ENCODE results near the gene TMPO. TPM values are rescaled to one million over a fixed set of nuclear protein-coding genes. Genes with fewer than 3 reads are reported as not detected.

Gene TMPO
- total and polyA plus RNA-seq, 4 donors = 10.9 to 175 (median 43.9) TPM

DNA sequence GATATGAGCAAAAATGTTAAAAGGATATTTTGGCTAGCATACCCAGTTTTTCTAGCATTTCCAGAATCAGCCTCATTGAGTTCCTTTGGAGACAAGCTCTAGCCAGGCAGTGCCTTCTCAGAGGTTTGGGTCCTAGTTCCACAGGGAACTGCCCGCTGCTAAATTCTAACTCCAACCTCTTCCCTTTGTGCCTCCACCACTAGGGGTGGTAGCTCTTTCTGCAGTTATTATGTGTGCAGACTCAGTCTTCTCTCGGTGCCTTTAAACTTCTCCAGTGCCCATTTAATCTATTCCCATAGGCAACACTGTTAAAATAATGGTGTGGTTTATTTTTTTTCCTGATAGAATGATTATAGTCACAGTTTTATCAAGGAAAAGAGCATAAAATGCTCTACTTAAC is 56.6 kb downstream of the TMPO start:
- no peak for DNase-seq (ENCODE audit: low spot score)
- Histone ChIP-seq H3K27me3 (ENCODE audit: control insufficient read depth in 4 of 4, insufficient read depth in 4 of 4, low read length in 3 of 4) (no peaks in the 10 kb centered on the region), H3K27ac (ENCODE audit: low read depth in 1 of 2, low read length in 2 of 2) (no peak overlapping the region), H3K9ac (ENCODE audit: low read depth in 1 of 2, low read length in 2 of 2) (no peak overlapping the region), H3K4me3 (ENCODE audit: low read depth in 1 of 3, low read length in 3 of 3) (no peak overlapping the region), H3K4me1 (ENCODE audit: control insufficient read depth in 4 of 4, insufficient read depth in 4 of 4, low read length in 3 of 4) (peaks cover 0 to 15% (median 6%) of the 10 kb centered on the region in 4 donors), H3K36me3 (ENCODE audit: control insufficient read depth in 4 of 4, insufficient read depth in 3 of 4, low read depth in 1 of 4, low read length in 3 of 4) (no peaks in the 10 kb centered on the region), H3K9me3 (ENCODE audit: control insufficient read depth in 4 of 4, low read length in 3 of 4) (no peaks in the 10 kb centered on the region)
- TF ChIP-seq RAD21 (IDR thresholded peaks at IDR 0.05) = peak; percentile 6 to 56
- TF ChIP-seq, protein P1, sequence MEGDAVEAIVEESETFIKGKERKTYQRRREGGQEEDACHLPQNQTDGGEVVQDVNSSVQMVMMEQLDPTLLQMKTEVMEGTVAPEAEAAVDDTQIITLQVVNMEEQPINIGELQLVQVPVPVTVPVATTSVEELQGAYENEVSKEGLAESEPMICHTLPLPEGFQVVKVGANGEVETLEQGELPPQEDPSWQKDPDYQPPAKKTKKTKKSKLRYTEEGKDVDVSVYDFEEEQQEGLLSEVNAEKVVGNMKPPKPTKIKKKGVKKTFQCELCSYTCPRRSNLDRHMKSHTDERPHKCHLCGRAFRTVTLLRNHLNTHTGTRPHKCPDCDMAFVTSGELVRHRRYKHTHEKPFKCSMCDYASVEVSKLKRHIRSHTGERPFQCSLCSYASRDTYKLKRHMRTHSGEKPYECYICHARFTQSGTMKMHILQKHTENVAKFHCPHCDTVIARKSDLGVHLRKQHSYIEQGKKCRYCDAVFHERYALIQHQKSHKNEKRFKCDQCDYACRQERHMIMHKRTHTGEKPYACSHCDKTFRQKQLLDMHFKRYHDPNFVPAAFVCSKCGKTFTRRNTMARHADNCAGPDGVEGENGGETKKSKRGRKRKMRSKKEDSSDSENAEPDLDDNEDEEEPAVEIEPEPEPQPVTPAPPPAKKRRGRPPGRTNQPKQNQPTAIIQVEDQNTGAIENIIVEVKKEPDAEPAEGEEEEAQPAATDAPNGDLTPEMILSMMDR (IDR thresholded peaks at IDR 0.05; ENCODE audit: low read depth, low read length, missing input control) = peak; percentile 18
- TF ChIP-seq HNF4G (IDR thresholded peaks at IDR 0.05) = no peak
- no peak for TF ChIP-seq FOXA1 (IDR thresholded peaks at IDR 0.05)
- WGBS = 85% methylated on average over 2 of the region's 2 CpGs

DNA sequence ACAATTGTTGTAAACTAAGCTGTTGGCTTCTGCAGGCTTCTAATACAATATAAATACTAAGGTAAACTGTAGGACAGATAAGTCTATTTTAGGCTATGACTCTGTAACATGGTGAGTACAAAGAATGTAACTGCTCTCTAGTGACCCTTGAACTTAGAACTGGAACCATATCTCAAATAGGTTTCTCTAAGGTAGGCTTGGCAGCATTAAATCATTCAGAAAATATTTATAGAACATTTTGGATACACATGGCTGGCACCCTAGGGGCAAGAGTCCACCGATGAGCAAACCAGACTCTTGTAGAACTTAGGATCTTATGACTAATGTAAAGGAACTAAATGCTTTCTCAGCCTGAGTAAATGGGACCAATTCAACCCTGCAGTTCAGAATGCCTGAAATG is 58.7 kb downstream of the TMPO start:
- no peak for DNase-seq (ENCODE audit: low spot score)
- H3K4me1 ChIP-seq (ENCODE audit: control insufficient read depth in 4 of 4, insufficient read depth in 4 of 4, low read length in 3 of 4) = peaks cover 0 to 15% (median 6%) of the 10 kb centered on the region in 4 donors
- no peak overlapping the region for H3K4me3 ChIP-seq (ENCODE audit: low read depth in 1 of 3, low read length in 3 of 3)
- no peaks in the 10 kb centered on the region for H3K27me3 ChIP-seq (ENCODE audit: control insufficient read depth in 4 of 4, insufficient read depth in 4 of 4, low read length in 3 of 4)
- H3K9me3 ChIP-seq (ENCODE audit: control insufficient read depth in 4 of 4, low read length in 3 of 4) = no peaks in the 10 kb centered on the region
- WGBS = 30% methylated on average over 1 of the region's 1 CpG
- no peaks in the 10 kb centered on the region for H3K36me3 ChIP-seq (ENCODE audit: control insufficient read depth in 4 of 4, insufficient read depth in 3 of 4, low read depth in 1 of 4, low read length in 3 of 4)
- peak; percentile 94 to 98 for TF ChIP-seq JUND (IDR thresholded peaks at IDR 0.05)
- TF ChIP-seq HNF4A (conservative IDR thresholded peaks at IDR 0.05) = peak; percentile 99 to 100
- TF ChIP-seq, protein P2, sequence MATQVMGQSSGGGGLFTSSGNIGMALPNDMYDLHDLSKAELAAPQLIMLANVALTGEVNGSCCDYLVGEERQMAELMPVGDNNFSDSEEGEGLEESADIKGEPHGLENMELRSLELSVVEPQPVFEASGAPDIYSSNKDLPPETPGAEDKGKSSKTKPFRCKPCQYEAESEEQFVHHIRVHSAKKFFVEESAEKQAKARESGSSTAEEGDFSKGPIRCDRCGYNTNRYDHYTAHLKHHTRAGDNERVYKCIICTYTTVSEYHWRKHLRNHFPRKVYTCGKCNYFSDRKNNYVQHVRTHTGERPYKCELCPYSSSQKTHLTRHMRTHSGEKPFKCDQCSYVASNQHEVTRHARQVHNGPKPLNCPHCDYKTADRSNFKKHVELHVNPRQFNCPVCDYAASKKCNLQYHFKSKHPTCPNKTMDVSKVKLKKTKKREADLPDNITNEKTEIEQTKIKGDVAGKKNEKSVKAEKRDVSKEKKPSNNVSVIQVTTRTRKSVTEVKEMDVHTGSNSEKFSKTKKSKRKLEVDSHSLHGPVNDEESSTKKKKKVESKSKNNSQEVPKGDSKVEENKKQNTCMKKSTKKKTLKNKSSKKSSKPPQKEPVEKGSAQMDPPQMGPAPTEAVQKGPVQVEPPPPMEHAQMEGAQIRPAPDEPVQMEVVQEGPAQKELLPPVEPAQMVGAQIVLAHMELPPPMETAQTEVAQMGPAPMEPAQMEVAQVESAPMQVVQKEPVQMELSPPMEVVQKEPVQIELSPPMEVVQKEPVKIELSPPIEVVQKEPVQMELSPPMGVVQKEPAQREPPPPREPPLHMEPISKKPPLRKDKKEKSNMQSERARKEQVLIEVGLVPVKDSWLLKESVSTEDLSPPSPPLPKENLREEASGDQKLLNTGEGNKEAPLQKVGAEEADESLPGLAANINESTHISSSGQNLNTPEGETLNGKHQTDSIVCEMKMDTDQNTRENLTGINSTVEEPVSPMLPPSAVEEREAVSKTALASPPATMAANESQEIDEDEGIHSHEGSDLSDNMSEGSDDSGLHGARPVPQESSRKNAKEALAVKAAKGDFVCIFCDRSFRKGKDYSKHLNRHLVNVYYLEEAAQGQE (IDR thresholded peaks at IDR 0.05) = peak; percentile 73
- TF ChIP-seq EGR1 (IDR thresholded peaks at IDR 0.05; ENCODE audit: low read depth in 2 of 2) = peak in 1 of 2 donors; percentile 34
- no peak for TF ChIP-seq TAF1 (conservative IDR thresholded peaks at IDR 0.05)
- TF ChIP-seq FOXA1 (IDR thresholded peaks at IDR 0.05) = peak; percentile 61
- TF ChIP-seq YY1 (IDR thresholded peaks at IDR 0.05) = peak; percentile 70
- TF ChIP-seq GABPA (IDR thresholded peaks at IDR 0.05 in 1 of 2, conservative IDR thresholded peaks at IDR 0.05 in 1 of 2) = peak in 1 of 2 donors; percentile 36
- TF ChIP-seq HNF4G (IDR thresholded peaks at IDR 0.05) = peak; percentile 91
- TF ChIP-seq, protein P3, sequence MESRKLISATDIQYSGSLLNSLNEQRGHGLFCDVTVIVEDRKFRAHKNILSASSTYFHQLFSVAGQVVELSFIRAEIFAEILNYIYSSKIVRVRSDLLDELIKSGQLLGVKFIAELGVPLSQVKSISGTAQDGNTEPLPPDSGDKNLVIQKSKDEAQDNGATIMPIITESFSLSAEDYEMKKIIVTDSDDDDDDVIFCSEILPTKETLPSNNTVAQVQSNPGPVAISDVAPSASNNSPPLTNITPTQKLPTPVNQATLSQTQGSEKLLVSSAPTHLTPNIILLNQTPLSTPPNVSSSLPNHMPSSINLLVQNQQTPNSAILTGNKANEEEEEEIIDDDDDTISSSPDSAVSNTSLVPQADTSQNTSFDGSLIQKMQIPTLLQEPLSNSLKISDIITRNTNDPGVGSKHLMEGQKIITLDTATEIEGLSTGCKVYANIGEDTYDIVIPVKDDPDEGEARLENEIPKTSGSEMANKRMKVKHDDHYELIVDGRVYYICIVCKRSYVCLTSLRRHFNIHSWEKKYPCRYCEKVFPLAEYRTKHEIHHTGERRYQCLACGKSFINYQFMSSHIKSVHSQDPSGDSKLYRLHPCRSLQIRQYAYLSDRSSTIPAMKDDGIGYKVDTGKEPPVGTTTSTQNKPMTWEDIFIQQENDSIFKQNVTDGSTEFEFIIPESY (IDR thresholded peaks at IDR 0.05) = peak; percentile 86
- TF ChIP-seq RAD21 (IDR thresholded peaks at IDR 0.05) = peak; percentile 8 to 33
- TF ChIP-seq, protein P4, sequence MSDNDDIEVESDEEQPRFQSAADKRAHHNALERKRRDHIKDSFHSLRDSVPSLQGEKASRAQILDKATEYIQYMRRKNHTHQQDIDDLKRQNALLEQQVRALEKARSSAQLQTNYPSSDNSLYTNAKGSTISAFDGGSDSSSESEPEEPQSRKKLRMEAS (IDR thresholded peaks at IDR 0.05) = peak; percentile 75
- peak; percentile 46 for TF ChIP-seq NR2F2 (IDR thresholded peaks at IDR 0.05)
- TF ChIP-seq FOXA2 (IDR thresholded peaks at IDR 0.05) = peak; percentile 75
- peak; percentile 95 to 97 for TF ChIP-seq RXRA (IDR thresholded peaks at IDR 0.05)
- TF ChIP-seq, protein P5, sequence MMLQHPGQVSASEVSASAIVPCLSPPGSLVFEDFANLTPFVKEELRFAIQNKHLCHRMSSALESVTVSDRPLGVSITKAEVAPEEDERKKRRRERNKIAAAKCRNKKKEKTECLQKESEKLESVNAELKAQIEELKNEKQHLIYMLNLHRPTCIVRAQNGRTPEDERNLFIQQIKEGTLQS (IDR thresholded peaks at IDR 0.05) = peak; percentile 82
- TF ChIP-seq, protein P1 (IDR thresholded peaks at IDR 0.05; ENCODE audit: low read depth, low read length, missing input control) = no peak
- peak; percentile 97 for TF ChIP-seq SP1 (IDR thresholded peaks at IDR 0.05)
- peak overlapping the region; percentile 75 to 88 for H3K27ac ChIP-seq (ENCODE audit: low read depth in 1 of 2, low read length in 2 of 2)
- peak overlapping the region; percentile 27 to 36 for H3K9ac ChIP-seq (ENCODE audit: low read depth in 1 of 2, low read length in 2 of 2)
